ENCODE measurements around the gene IL36A.

DNA sequence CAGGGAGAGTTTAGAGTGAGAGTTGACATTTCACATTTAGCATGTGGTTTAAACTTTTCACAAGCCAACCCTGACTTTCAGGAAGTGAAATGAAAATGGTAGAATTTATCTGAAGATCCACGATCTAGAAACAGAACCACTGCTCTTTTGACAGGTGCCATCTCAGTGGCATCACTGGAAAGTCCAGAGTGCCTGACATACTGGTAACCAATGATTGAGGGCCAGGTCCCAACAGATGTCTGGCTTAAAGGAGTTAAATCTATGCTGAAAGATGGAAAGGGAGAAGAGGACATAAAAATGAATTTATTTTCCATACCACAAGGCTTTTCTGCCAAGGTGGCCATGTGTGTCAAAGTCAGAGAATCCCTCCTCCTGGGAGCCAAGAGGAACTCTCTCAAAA, 24.7 kb upstream of the IL36A start:
- TF ChIP-seq ZNF274 (IDR thresholded peaks at IDR 0.05; ENCODE audit: low read depth, low read length): no peak
- no peak for TF ChIP-seq YY1 (IDR thresholded peaks at IDR 0.05; ENCODE audit: insufficient read depth, insufficient read length)

All from NT2/D1 (cell line).